GM23338 (cell line): ENCODE results near the gene NOXA1. TPM values are rescaled to one million over a fixed set of nuclear protein-coding genes. Genes with fewer than 3 reads are reported as not detected.

Source experiments
- ATAC-seq: fragments of 200-7000 bp; cut with Tn5 transposase; 3 replicates; pipeline ENCODE4 v1.9.1; 2020
- DNase-seq: peaks from one replicate; pipeline ENCODE4 v3.0.0-alpha.2; 2015; ENCODE audit warnings: low spot score
- H2AFZ ChIP-seq: fragments of 200-600 bp; sonication (generic); 2 replicates; pipeline ENCODE4 v1.8.0; 2016; ENCODE audit warnings: antibody characterized with exemption, mild to moderate bottlenecking, moderate library complexity
- H3F3A ChIP-seq: fragments of 200-600 bp; sonication (generic); replicated peaks from 2 replicates; pipeline ENCODE4 v1.8.0; 2017; ENCODE audit warnings: antibody characterized with exemption, mixed run types, low read depth
- H3K27ac ChIP-seq: fragments of 200-600 bp; sonication (generic); 2 replicates; pipeline ENCODE4 v1.6.1; 2016; ENCODE audit warnings: low read depth
- H3K27me3 ChIP-seq: fragments of 200-600 bp; sonication (generic); 2 replicates; pipeline ENCODE4 v1.8.0; 2016; ENCODE audit warnings: mild to moderate bottlenecking, mixed run types, moderate library complexity; ENCODE audit not compliant: insufficient read depth
- H3K36me3 ChIP-seq: fragments of 200-600 bp; sonication (generic); 2 replicates; pipeline ENCODE4 v1.8.0; 2016; ENCODE audit warnings: mild to moderate bottlenecking; ENCODE audit not compliant: insufficient read depth
- H3K4me1 ChIP-seq: fragments of 200-600 bp; sonication (generic); 2 replicates; pipeline ENCODE4 v1.8.0; 2016; ENCODE audit warnings: mild to moderate bottlenecking, moderate library complexity; ENCODE audit not compliant: insufficient read depth
- H3K4me2 ChIP-seq: fragments of 200-600 bp; sonication (generic); 2 replicates; pipeline ENCODE4 v1.7.1; 2017; ENCODE audit warnings: mixed run types
- H3K4me3 ChIP-seq: fragments of 200-600 bp; sonication (generic); 2 replicates; pipeline ENCODE4 v1.6.1; 2016; ENCODE audit warnings: mixed run types
- H3K79me2 ChIP-seq: fragments of 200-600 bp; sonication (generic); replicated peaks from 2 replicates; pipeline ENCODE4 v1.8.0; 2017; ENCODE audit warnings: mild to moderate bottlenecking; ENCODE audit not compliant: insufficient read depth
- H3K9me2 ChIP-seq: fragments of 200-600 bp; sonication (generic); 2 replicates; pipeline ENCODE4 v1.8.0; 2017; ENCODE audit not compliant: insufficient read depth
- H4K20me1 ChIP-seq: fragments of 200-600 bp; sonication (generic); replicated peaks from 2 replicates; pipeline ENCODE4 v1.8.0; 2017; ENCODE audit warnings: mild to moderate bottlenecking; ENCODE audit not compliant: insufficient read depth
- H3K27ac Mint-ChIP-seq: 2 replicates; pipeline ENCODE4 v1.8.0; 2020; ENCODE audit warnings: inconsistent platforms, mild to moderate bottlenecking, moderate library complexity, mixed read lengths
- H3K27me3 Mint-ChIP-seq: 3 replicates; pipeline ENCODE4 v1.8.0; 2022; ENCODE audit warnings: low read depth, mild to moderate bottlenecking, moderate library complexity, mixed read lengths, inconsistent platforms; ENCODE audit not compliant: insufficient read depth, poor library complexity
- H3K36me3 Mint-ChIP-seq: 3 replicates; pipeline ENCODE4 v1.8.0; 2021; ENCODE audit warnings: low read depth, mild to moderate bottlenecking, inconsistent platforms, moderate library complexity, mixed read lengths
- H3K4me1 Mint-ChIP-seq: 3 replicates; pipeline ENCODE4 v1.8.0; 2020; ENCODE audit warnings: mild to moderate bottlenecking, inconsistent platforms, mixed read lengths
- H3K4me3 Mint-ChIP-seq: 3 replicates; pipeline ENCODE4 v1.8.0; 2021; ENCODE audit warnings: moderate library complexity, mild to moderate bottlenecking, inconsistent platforms, mixed read lengths
- H3K9me3 Mint-ChIP-seq: 3 replicates; pipeline ENCODE4 v1.8.0; 2020; ENCODE audit warnings: moderate library complexity, mild to moderate bottlenecking, inconsistent platforms, mixed read lengths
- CREB1 ChIP-seq: fragments of 250-450 bp; sonication (Bioruptor Pico); IDR thresholded peaks from 2 replicates; pipeline ENCODE4 v1.5.0; 2020; ENCODE audit warnings: low read depth, mild to moderate bottlenecking, moderate library complexity
- CTCF ChIP-seq, 2 experiments: fragments of 200-600 bp in 1 of 2; sonication (generic) in 1 of 2; conservative IDR thresholded peaks; 2 replicates each; pipeline versions ENCODE4 v1.5.1 to v1.6.1; 2016 to 2017; ENCODE audit warnings: antibody characterized with exemption in 2 of 2, low read depth in 2 of 2, mild to moderate bottlenecking in 2 of 2, moderate library complexity in 1 of 2
- EZH2 ChIP-seq: fragments of 200-600 bp; sonication (generic); IDR thresholded peaks from one replicate; pipeline ENCODE4 v1.8.0; 2017; ENCODE audit warnings: antibody characterized with exemption, mild to moderate bottlenecking, low read depth; ENCODE audit not compliant: unreplicated experiment
- EZH2phosphoT487 ChIP-seq: fragments of 200-600 bp; sonication (generic); IDR thresholded peaks from one replicate; pipeline ENCODE4 v1.8.1; 2018; ENCODE audit warnings: antibody characterized with exemption; ENCODE audit not compliant: unreplicated experiment
- JUNB ChIP-seq: IDR thresholded peaks from one replicate; pipeline ENCODE4 v1.6.1; 2016; ENCODE audit warnings: antibody characterized with exemption; ENCODE audit not compliant: unreplicated experiment
- NANOG ChIP-seq: IDR thresholded peaks from 2 replicates; pipeline ENCODE4 v1.6.1; 2016; ENCODE audit warnings: antibody characterized with exemption, borderline replicate concordance
- POLR2AphosphoS5 ChIP-seq: IDR thresholded peaks from 2 replicates; pipeline ENCODE4 v1.6.1; 2016; ENCODE audit warnings: antibody characterized with exemption, low read depth
- STAT1 ChIP-seq: IDR thresholded peaks from one replicate; pipeline ENCODE4 v1.6.1; 2016; ENCODE audit warnings: antibody characterized with exemption; ENCODE audit not compliant: unreplicated experiment
- ZNF114 ChIP-seq: fragments of 250-450 bp; sonication (Bioruptor Pico); IDR thresholded peaks from 2 replicates; pipeline ENCODE4 v1.5.0; 2020; ENCODE audit warnings: mild to moderate bottlenecking, moderate library complexity
- ZNF331 ChIP-seq: fragments of 250-450 bp; sonication (Bioruptor Pico); IDR thresholded peaks from 2 replicates; pipeline ENCODE4 v1.5.0; 2020; ENCODE audit warnings: low read depth, mild to moderate bottlenecking, moderate library complexity
- ZNF462 ChIP-seq: fragments of 250-450 bp; sonication (Bioruptor Pico); IDR thresholded peaks from 2 replicates; pipeline ENCODE4 v1.5.0; 2020; ENCODE audit warnings: mild to moderate bottlenecking, moderate library complexity
- polyA plus RNA-seq: library from polyadenylated mRNA; unstranded; fragments of >200 nt; fragmentation: Nextera tagmentation; extraction: Ambion mirVana; gene quantifications from 2 replicates; pipeline ENCODE4 v1.2.1, GENCODE V29; 2016
- total RNA-seq: library from RNA; depleted of rRNA; stranded (reverse); fragments of >200 nt; shearing (Covaris generic); gene quantifications from 2 replicates; pipeline ENCODE4 v1.2.3, GENCODE V29; 2014
- TF ChIP-seq, protein P1 (sequence below): IDR thresholded peaks from one replicate; pipeline ENCODE4 v1.6.1; 2018; ENCODE audit warnings: antibody characterized with exemption; ENCODE audit not compliant: unreplicated experiment
- TF ChIP-seq, protein P2 (sequence below): IDR thresholded peaks from 2 replicates; pipeline ENCODE4 v1.6.1; 2016; ENCODE audit warnings: antibody characterized with exemption

NOXA1 gene
- total and polyA plus RNA-seq, 2 experiments from 2014 or later = 0.59 to 0.68 TPM

- no peaks in the 10 kb centered on the region for H3K9me2 ChIP-seq
- DNase-seq = no peak
- no peak overlapping the region for H3K4me3 ChIP-seq
- peaks cover 3% of the 10 kb centered on the region; the same call in 1 of the 3 replicates for H3K36me3 Mint-ChIP-seq
- no peaks in the 10 kb centered on the region for H3K79me2 ChIP-seq
- H3K4me3 Mint-ChIP-seq = no peak overlapping the region
- H3K4me2 ChIP-seq = no peak overlapping the region
- peaks cover 6% of the 10 kb centered on the region; the same call in 1 of the 2 replicates for H3K36me3 ChIP-seq
- no peaks in the 10 kb centered on the region for H3K9me3 Mint-ChIP-seq
- H2AFZ ChIP-seq = no peak overlapping the region
- peaks cover 6% of the 10 kb centered on the region; the same call in 1 of the 2 replicates for H3K4me1 ChIP-seq
- no peak overlapping the region for H3K27ac Mint-ChIP-seq
- no peak for ATAC-seq
- H3K4me1 Mint-ChIP-seq = peaks cover 9% of the 10 kb centered on the region
- peaks cover 7% of the 10 kb centered on the region for H3K27me3 Mint-ChIP-seq
- H4K20me1 ChIP-seq = no peaks in the 10 kb centered on the region
- 0 out of 2 replicates have a peak, but pooled peaks cover 3% of the 10 kb centered on the region for H3F3A ChIP-seq
- H3K27me3 ChIP-seq = no peaks in the 10 kb centered on the region
- no peak overlapping the region for H3K27ac ChIP-seq
- no peak for TF ChIP-seq ZNF462 (CRISPR knock-in tag)
- no peak for TF ChIP-seq STAT1
- no peak for TF ChIP-seq CREB1 (CRISPR knock-in tag)
- no peak for TF ChIP-seq EZH2
- TF ChIP-seq, protein P1, sequence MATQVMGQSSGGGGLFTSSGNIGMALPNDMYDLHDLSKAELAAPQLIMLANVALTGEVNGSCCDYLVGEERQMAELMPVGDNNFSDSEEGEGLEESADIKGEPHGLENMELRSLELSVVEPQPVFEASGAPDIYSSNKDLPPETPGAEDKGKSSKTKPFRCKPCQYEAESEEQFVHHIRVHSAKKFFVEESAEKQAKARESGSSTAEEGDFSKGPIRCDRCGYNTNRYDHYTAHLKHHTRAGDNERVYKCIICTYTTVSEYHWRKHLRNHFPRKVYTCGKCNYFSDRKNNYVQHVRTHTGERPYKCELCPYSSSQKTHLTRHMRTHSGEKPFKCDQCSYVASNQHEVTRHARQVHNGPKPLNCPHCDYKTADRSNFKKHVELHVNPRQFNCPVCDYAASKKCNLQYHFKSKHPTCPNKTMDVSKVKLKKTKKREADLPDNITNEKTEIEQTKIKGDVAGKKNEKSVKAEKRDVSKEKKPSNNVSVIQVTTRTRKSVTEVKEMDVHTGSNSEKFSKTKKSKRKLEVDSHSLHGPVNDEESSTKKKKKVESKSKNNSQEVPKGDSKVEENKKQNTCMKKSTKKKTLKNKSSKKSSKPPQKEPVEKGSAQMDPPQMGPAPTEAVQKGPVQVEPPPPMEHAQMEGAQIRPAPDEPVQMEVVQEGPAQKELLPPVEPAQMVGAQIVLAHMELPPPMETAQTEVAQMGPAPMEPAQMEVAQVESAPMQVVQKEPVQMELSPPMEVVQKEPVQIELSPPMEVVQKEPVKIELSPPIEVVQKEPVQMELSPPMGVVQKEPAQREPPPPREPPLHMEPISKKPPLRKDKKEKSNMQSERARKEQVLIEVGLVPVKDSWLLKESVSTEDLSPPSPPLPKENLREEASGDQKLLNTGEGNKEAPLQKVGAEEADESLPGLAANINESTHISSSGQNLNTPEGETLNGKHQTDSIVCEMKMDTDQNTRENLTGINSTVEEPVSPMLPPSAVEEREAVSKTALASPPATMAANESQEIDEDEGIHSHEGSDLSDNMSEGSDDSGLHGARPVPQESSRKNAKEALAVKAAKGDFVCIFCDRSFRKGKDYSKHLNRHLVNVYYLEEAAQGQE = no peak
- TF ChIP-seq ZNF331 = no peak
- TF ChIP-seq NANOG = no peak
- no peak for TF ChIP-seq CTCF (conservative IDR thresholded peaks at IDR 0.05; ENCODE audit: low read depth in 2 of 2)
- no peak for TF ChIP-seq POLR2AphosphoS5
- no peak for TF ChIP-seq ZNF114 (CRISPR knock-in tag)
- TF ChIP-seq JUNB = no peak
- TF ChIP-seq EZH2phosphoT487 = no peak
- TF ChIP-seq, protein P2, sequence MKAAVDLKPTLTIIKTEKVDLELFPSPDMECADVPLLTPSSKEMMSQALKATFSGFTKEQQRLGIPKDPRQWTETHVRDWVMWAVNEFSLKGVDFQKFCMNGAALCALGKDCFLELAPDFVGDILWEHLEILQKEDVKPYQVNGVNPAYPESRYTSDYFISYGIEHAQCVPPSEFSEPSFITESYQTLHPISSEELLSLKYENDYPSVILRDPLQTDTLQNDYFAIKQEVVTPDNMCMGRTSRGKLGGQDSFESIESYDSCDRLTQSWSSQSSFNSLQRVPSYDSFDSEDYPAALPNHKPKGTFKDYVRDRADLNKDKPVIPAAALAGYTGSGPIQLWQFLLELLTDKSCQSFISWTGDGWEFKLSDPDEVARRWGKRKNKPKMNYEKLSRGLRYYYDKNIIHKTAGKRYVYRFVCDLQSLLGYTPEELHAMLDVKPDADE = no peak
These were observed 26.8 kb downstream of the NOXA1 start for GRCh38 chr9:137449931-137450538.
